Measurements from ENCODE around the gene STXBP6.
"Not testable (repeated sequence)": the region's sequence is repeated elsewhere in the genome, so short reads cannot be mapped to it uniquely, and the experiment has no call there.

Gene STXBP6

GRCh38 chr14:24784981-24785380 is 265.0 kb downstream of the STXBP6 start:
- Mint-ChIP-seq H3K27ac (no peak overlapping the region), H3K4me1 (no peaks in the 10 kb centered on the region), H3K4me3 (no peak overlapping the region), H3K27me3 (peaks cover 15 to 16% of the 10 kb centered on the region in 2 donors), H3K9me3 (no peaks in the 10 kb centered on the region), H3K36me3 (no peaks in the 10 kb centered on the region)
- no peak for DNase-seq
- ATAC-seq (replicated peaks), result no peak

- DNase-seq, result no peak
- H3K27me3 Mint-ChIP-seq, result peaks cover 11 to 15% of the 10 kb centered on the region in 2 donors
- no peaks in the 10 kb centered on the region for H3K9me3 Mint-ChIP-seq
- no peak for ATAC-seq (replicated peaks)
- no peak overlapping the region for H3K4me3 Mint-ChIP-seq
- H3K4me1 Mint-ChIP-seq, result no peaks in the 10 kb centered on the region
- H3K36me3 Mint-ChIP-seq, result no peaks in the 10 kb centered on the region
- H3K27ac Mint-ChIP-seq, result no peak overlapping the region
Measured at GRCh38 chr14:24783791-24784190, 266.2 kb downstream of the STXBP6 start.

- DNase-seq (no peak), ATAC-seq (replicated peaks) (no peak)
- Mint-ChIP-seq H3K27ac (no peak overlapping the region), H3K4me3 (no peak overlapping the region), H3K9me3 (no peaks in the 10 kb centered on the region), H3K36me3 (no peaks in the 10 kb centered on the region), H3K4me1 (no peaks in the 10 kb centered on the region), H3K27me3 (peaks cover 5 to 6% of the 10 kb centered on the region in 2 donors)
Measured at GRCh38 chr14:24780281-24780680, 269.7 kb downstream of the STXBP6 start.

DNA sequence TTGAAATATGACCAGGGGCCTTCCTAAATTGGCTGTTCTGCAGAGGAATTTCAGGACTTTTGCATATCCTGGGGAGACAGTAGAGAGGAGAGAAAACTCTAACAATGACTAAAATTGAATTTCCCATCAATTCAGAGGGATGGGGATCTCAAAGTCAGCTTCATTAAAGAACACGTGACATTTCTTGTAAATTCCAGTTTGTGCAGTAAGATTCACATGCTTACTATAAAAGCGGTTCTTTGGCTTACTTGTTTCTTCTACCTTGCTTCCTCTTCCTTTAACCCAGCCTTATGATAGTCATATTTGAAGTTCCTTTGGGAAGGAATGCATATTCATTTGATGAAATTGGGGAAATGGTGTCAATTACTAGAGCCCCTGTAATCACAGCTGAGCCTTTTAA is 272.3 kb downstream of the STXBP6 start:
- ATAC-seq (replicated peaks), result no peak
- no peak overlapping the region for H3K27ac Mint-ChIP-seq

DNA sequence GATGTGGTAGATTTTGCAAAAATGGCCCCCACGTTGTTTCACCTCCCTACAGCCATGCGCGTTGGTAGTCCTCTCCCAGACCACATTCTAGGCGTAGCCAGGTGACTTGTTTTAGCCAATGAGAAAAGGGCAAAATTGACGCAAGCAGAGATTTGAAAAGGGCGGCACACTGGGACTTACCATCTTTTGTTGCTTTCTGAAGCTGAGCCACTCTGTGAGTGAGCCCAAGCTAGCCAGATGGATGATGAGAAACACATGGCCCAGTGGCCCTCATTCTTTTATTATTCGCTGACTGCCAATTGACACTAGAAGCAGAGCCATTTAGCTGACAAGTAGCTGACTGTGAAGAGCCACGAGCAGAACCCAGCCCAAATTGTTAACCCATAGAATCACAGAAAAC is 274.0 kb downstream of the STXBP6 start:
- ATAC-seq (replicated peaks) (no peak), DNase-seq (no peak)
- Mint-ChIP-seq H3K27ac (no peak overlapping the region), H3K9me3 (peaks cover 0 to 3% of the 10 kb centered on the region in 2 donors), H3K27me3 (peaks cover 13% of the 10 kb centered on the region in 2 donors), H3K36me3 (no peaks in the 10 kb centered on the region), H3K4me3 (no peak overlapping the region), H3K4me1 (no peaks in the 10 kb centered on the region)

More for the DNA sequence above, 272.3 kb downstream of the STXBP6 start:
- Mint-ChIP-seq H3K36me3 (no peaks in the 10 kb centered on the region), H3K4me3 (no peak overlapping the region), H3K4me1 (no peaks in the 10 kb centered on the region), H3K9me3 (no peaks in the 10 kb centered on the region), H3K27me3 (peaks cover 8 to 10% of the 10 kb centered on the region in 2 donors)
- DNase-seq, result no peak

GRCh38 chr14:24774187-24774915 is 275.6 kb downstream of the STXBP6 start:
- Mint-ChIP-seq H3K4me3 (no peak overlapping the region), H3K4me1 (no peaks in the 10 kb centered on the region), H3K27me3 (peaks cover 20% of the 10 kb centered on the region in 2 donors), H3K36me3 (no peaks in the 10 kb centered on the region), H3K27ac (no peak overlapping the region), H3K9me3 (peaks cover 4% of the 10 kb centered on the region in 2 donors)
- ATAC-seq (replicated peaks), result no peak
- no peak for DNase-seq

GRCh38 chr14:24773564-24773963 is 276.4 kb downstream of the STXBP6 start:
- H3K27ac Mint-ChIP-seq; ATAC-seq (replicated peaks); DNase-seq; H3K4me1 Mint-ChIP-seq; H3K36me3 Mint-ChIP-seq; H3K9me3 Mint-ChIP-seq; H3K4me3 Mint-ChIP-seq: not testable (repeated sequence)
- peaks cover 20% of the 10 kb centered on the region in 2 donors for H3K27me3 Mint-ChIP-seq

GRCh38 chr14:24766434-24766833 is 283.5 kb downstream of the STXBP6 start:
- DNase-seq, result no peak
- no peak for ATAC-seq (replicated peaks)
- no peak overlapping the region for H3K27ac Mint-ChIP-seq
- H3K4me3 Mint-ChIP-seq, result no peak overlapping the region
- H3K36me3 Mint-ChIP-seq, result peaks cover 0 to 2% of the 10 kb centered on the region in 2 donors
- peaks cover 4 to 5% of the 10 kb centered on the region in 2 donors for H3K9me3 Mint-ChIP-seq
- peaks cover 21 to 36% of the 10 kb centered on the region in 2 donors for H3K27me3 Mint-ChIP-seq
- H3K4me1 Mint-ChIP-seq, result no peaks in the 10 kb centered on the region

- no peaks in the 10 kb centered on the region for H3K4me1 Mint-ChIP-seq
- ATAC-seq (replicated peaks) (no peak), DNase-seq (no peak)
- H3K27ac Mint-ChIP-seq, result no peak overlapping the region
- no peaks in the 10 kb centered on the region for H3K36me3 Mint-ChIP-seq
- H3K27me3 Mint-ChIP-seq, result peaks cover 15 to 24% of the 10 kb centered on the region in 2 donors
- H3K9me3 Mint-ChIP-seq, result peaks cover 0 to 2% of the 10 kb centered on the region in 2 donors
- H3K4me3 Mint-ChIP-seq, result no peak overlapping the region
Measured at GRCh38 chr14:24761141-24761540, 288.8 kb downstream of the STXBP6 start.
